HEK293T (cell line): Measurements from ENCODE around the gene CALN1.

Experiments
- FOXK2 ChIP-seq: fragments of 450-650 bp; IDR thresholded peaks from 2 replicates; pipeline ENCODE4 v1.6.1; 2016; ENCODE audit warnings: mild to moderate bottlenecking
- FOXM1 ChIP-seq: fragments of 450-650 bp; IDR thresholded peaks from 2 replicates; pipeline ENCODE4 v1.6.1; 2017; ENCODE audit warnings: mild to moderate bottlenecking, borderline replicate concordance
- L3MBTL2 ChIP-seq: fragments of 450-650 bp; conservative IDR thresholded peaks from 2 replicates; pipeline ENCODE4 v1.6.1; 2016; ENCODE audit warnings: mild to moderate bottlenecking
- SP1 ChIP-seq: fragments of 450-650 bp; IDR thresholded peaks from 2 replicates; pipeline ENCODE4 v1.6.1; 2017

DNA sequence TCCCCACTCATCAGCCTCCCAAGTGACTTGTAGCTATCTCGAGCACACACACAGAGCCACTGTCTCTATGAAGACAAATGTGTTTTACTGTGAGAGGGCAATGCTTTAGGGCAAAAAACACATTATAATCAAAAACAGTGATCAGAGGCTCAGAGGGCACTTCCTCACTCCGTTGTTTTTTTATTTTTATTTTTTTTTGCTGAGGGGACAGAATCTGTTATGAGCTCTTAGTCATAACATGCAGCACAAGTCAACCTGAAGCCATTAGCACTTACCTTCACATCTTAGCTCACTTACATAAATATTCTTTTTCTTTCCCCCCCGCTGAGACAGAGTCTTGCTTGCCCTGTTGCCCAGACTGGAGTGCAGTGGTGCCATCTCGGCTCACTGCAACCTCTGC, 157.7 kb downstream of the CALN1 start:
- TF ChIP-seq L3MBTL2 (no peak), FOXK2 (no peak), FOXM1 (no peak), SP1 (no peak)
